Endothelial cell of umbilical vein (primary cell): ENCODE results near the gene ELF4.

Experiments used
- CTCF ChIP-seq, 2 donors: IDR thresholded peaks; 1 replicate in 1 of 2; 2 replicates in 1 of 2; pipeline ENCODE4 v1.5.1; 2011; ENCODE audit warnings: low read length in 2 of 2, mild to moderate bottlenecking in 2 of 2, moderate library complexity in 2 of 2, control low read depth in 1 of 2, inconsistent platforms in 1 of 2, low read depth in 1 of 2; ENCODE audit not compliant: insufficient read depth in 1 of 2; ENCODE audit errors: extremely low read depth in 1 of 2
- EZH2 ChIP-seq: IDR thresholded peaks from 2 replicates; pipeline ENCODE4 v1.6.1; 2012; ENCODE audit warnings: borderline replicate concordance, low read depth, mild to moderate bottlenecking, moderate library complexity, low read length, inconsistent platforms; ENCODE audit not compliant: severe bottlenecking
- FOS ChIP-seq: IDR thresholded peaks from 2 replicates; pipeline ENCODE4 v1.6.1; 2011; ENCODE audit warnings: mild to moderate bottlenecking, low read length, moderate library complexity, borderline replicate concordance; ENCODE audit not compliant: insufficient read depth
- JUN ChIP-seq: IDR thresholded peaks from 2 replicates; pipeline ENCODE4 v1.6.1; 2011; ENCODE audit warnings: borderline replicate concordance, low read depth; ENCODE audit not compliant: insufficient read length, insufficient read depth
- MAX ChIP-seq: IDR thresholded peaks from 2 replicates; pipeline ENCODE4 v1.6.1; 2011; ENCODE audit not compliant: insufficient read depth, insufficient read length
- POLR2A ChIP-seq: IDR thresholded peaks from 2 replicates; pipeline ENCODE4 v1.6.1; 2012; ENCODE audit warnings: low read depth, mild to moderate bottlenecking, control low read depth, low read length
- POLR2AphosphoS5 ChIP-seq: IDR thresholded peaks from 2 replicates; pipeline ENCODE4 v1.6.1; 2012; ENCODE audit warnings: low read depth, mild to moderate bottlenecking, control low read depth, low read length, moderate library complexity; ENCODE audit not compliant: insufficient read depth

- TF ChIP-seq POLR2AphosphoS5 (peak; percentile 67), EZH2 (no peak), POLR2A (no peak), FOS (no peak), CTCF (IDR thresholded peaks at IDR 0.05; ENCODE audit: extremely low read depth in 1 of 2, insufficient read depth in 1 of 2, low read depth in 1 of 2, low read length in 2 of 2) (no peak), MAX (no peak), JUN (no peak)
Observed at GRCh38 chrX:130097507-130098209, 12.6 kb downstream of the ELF4 start.
